GM15510 (cell line): ENCODE results near the gene OGFR.

Experiments
- POLR2A ChIP-seq: IDR thresholded peaks from 3 replicates; pipeline ENCODE4 v1.6.1; 2011; ENCODE audit warnings: borderline replicate concordance; ENCODE audit not compliant: insufficient read length; ENCODE audit errors: extremely low read depth

OGFR gene

GRCh38 chr20:62765432-62766070, 39.1 kb upstream of the OGFR start:
- no peak for TF ChIP-seq POLR2A

GRCh38 chr20:62766071-62766450, 38.6 kb upstream of the OGFR start:
- no peak for TF ChIP-seq POLR2A

- no peak for TF ChIP-seq POLR2A
These were observed 37.9 kb upstream of the OGFR start for GRCh38 chr20:62766716-62767115.

GRCh38 chr20:62768234-62768546, 36.4 kb upstream of the OGFR start:
- TF ChIP-seq POLR2A = no peak

- no peak for TF ChIP-seq POLR2A
These were observed 35.9 kb upstream of the OGFR start for GRCh38 chr20:62768551-62769287.

GRCh38 chr20:62769346-62770071, 35.1 kb upstream of the OGFR start:
- TF ChIP-seq POLR2A = no peak

- no peak for TF ChIP-seq POLR2A
These were observed 34.3 kb upstream of the OGFR start for GRCh38 chr20:62770111-62770910.

GRCh38 chr20:62770916-62771315, 33.7 kb upstream of the OGFR start:
- TF ChIP-seq POLR2A = no peak

- TF ChIP-seq POLR2A = no peak
These were observed 33.1 kb upstream of the OGFR start for GRCh38 chr20:62771396-62772102.

- TF ChIP-seq POLR2A = no peak
These were observed 32.5 kb upstream of the OGFR start for GRCh38 chr20:62772103-62772611.

GRCh38 chr20:62772619-62772989, 32.0 kb upstream of the OGFR start:
- no peak for TF ChIP-seq POLR2A

GRCh38 chr20:62772990-62773844, 31.4 kb upstream of the OGFR start:
- TF ChIP-seq POLR2A = no peak

GRCh38 chr20:62773845-62774714, 30.6 kb upstream of the OGFR start:
- no peak for TF ChIP-seq POLR2A

- no peak for TF ChIP-seq POLR2A
These were observed 29.9 kb upstream of the OGFR start for GRCh38 chr20:62774762-62775161.
